K562 (cell line): ENCODE measurements around the gene MECP2. TPM values are rescaled to one million over a fixed set of nuclear protein-coding genes. Genes with fewer than 3 reads are reported as not detected.

Experiments used
- ATAC-seq: fragments of 200-7000 bp; cut with Tn5 transposase; 3 replicates; pipeline ENCODE4 v1.9.1; 2020; ENCODE audit warnings: moderate library complexity
- BruUV-seq: library from RNA; stranded (reverse); fragments of 400-500 nt; replicated peaks from 2 replicates; lab custom pipeline; 2021; lab: Mats Ljungman, UMichigan
- CTCF ChIA-PET: fragments of 300-600 bp; formaldehyde crosslinking; extraction: SDS; loops from one replicate; lab custom pipeline; 2021; ENCODE audit warnings: low intra/inter-chr PET ratio; lab: Yijun Ruan, JAX
- POLR2A ChIA-PET: fragments of 300-600, 350-650 bp; sonication (Branson Sonifier 250); formaldehyde crosslinking; extraction: SDS; loops from one replicate; lab custom pipeline; 2021; ENCODE audit warnings: antibody characterized with exemption, inconsistent platforms; lab: Yijun Ruan, JAX
- DNase-seq, 4 experiments: peaks; one replicate each; pipeline versions ENCODE4 v3.0.0 to v3.0.0-alpha.2; 2011 to 2018; ENCODE audit warnings: low spot score in 3 of 4, mixed read lengths in 3 of 4; ENCODE audit errors: extremely low read depth in 1 of 4
- FAIRE-seq: peaks from 2 replicates; lab custom pipeline; 2011; peaks lifted over from hg19 to GRCh38; lab: Jason Lieb, UNC
- H2AFZ ChIP-seq: 2 replicates; pipeline ENCODE4 v1.6.0; 2011; ENCODE audit warnings: low read depth, low read length, control low read depth, inconsistent platforms
- H3K27ac ChIP-seq: fragments of 200-600 bp; 3 replicates; pipeline ENCODE4 v1.8.0; 2011; ENCODE audit warnings: low read depth, mild to moderate bottlenecking, control low read depth, inconsistent platforms, low read length, moderate library complexity, mixed read lengths; ENCODE audit errors: extremely low read depth
- H3K27me3 ChIP-seq, 2 experiments: fragments of 300-600 bp in 1 of 2; 2 replicates in 1 of 2; 3 replicates in 1 of 2; pipeline versions ENCODE4 v1.6.0 to v1.8.0; 2011; ENCODE audit warnings: inconsistent platforms in 2 of 2, low read length in 2 of 2, mild to moderate bottlenecking in 1 of 2, mixed read lengths in 1 of 2, moderate library complexity in 1 of 2; ENCODE audit not compliant: control insufficient read depth in 2 of 2, insufficient read depth in 2 of 2
- H3K36me3 ChIP-seq: fragments of 300-600 bp; 3 replicates; pipeline ENCODE4 v1.8.0; 2011; ENCODE audit warnings: mild to moderate bottlenecking, low read length, inconsistent platforms; ENCODE audit not compliant: control insufficient read depth, insufficient read depth
- H3K4me1 ChIP-seq, 2 experiments: fragments of 200-600 bp in 1 of 2; replicated peaks in 1 of 2; 2 replicates in 1 of 2; 3 replicates in 1 of 2; pipeline versions ENCODE4 v1.5.1 to v1.8.0; 2011; ENCODE audit warnings: inconsistent platforms in 2 of 2, low read length in 2 of 2, mild to moderate bottlenecking in 1 of 2, mixed read lengths in 1 of 2, moderate library complexity in 1 of 2; ENCODE audit not compliant: control insufficient read depth in 2 of 2, insufficient read depth in 2 of 2
- H3K4me2 ChIP-seq: 2 replicates; pipeline ENCODE4 v1.6.1; 2011; ENCODE audit warnings: low read length, control low read depth, inconsistent platforms, mixed read lengths; ENCODE audit not compliant: insufficient read depth
- H3K4me3 ChIP-seq: fragments of 200-600 bp; sonication (generic), shearing (Covaris generic); 2 replicates; pipeline ENCODE4 v1.5.1; 2016; ENCODE audit warnings: control low read depth, inconsistent platforms
- H3K79me2 ChIP-seq: fragments of 200-600 bp; 3 replicates; pipeline ENCODE4 v1.8.0; 2011; ENCODE audit warnings: low read length, inconsistent platforms; ENCODE audit not compliant: control insufficient read depth, insufficient read depth
- H3K9ac ChIP-seq, 2 experiments: 2 replicates each; pipeline versions ENCODE4 v1.6.0 to v1.6.1; 2011; ENCODE audit warnings: low read depth in 2 of 2, low read length in 2 of 2, control low read depth in 1 of 2, inconsistent platforms in 1 of 2, mild to moderate bottlenecking in 1 of 2, mixed read lengths in 1 of 2; ENCODE audit not compliant: insufficient read depth in 1 of 2
- H3K9me1 ChIP-seq: one replicate; pipeline ENCODE4 v1.6.0; 2011; ENCODE audit warnings: inconsistent platforms, mild to moderate bottlenecking, low read length, moderate library complexity; ENCODE audit not compliant: control insufficient read depth, insufficient read depth
- H3K9me3 ChIP-seq: replicated peaks from 2 replicates; pipeline ENCODE4 v1.5.1; 2011; ENCODE audit warnings: low read depth, low read length, inconsistent platforms; ENCODE audit not compliant: control insufficient read depth, insufficient read depth
- H4K20me1 ChIP-seq: replicated peaks from 2 replicates; pipeline ENCODE4 v1.6.1; 2011; ENCODE audit warnings: low read length, inconsistent platforms, mixed read lengths; ENCODE audit not compliant: control insufficient read depth, insufficient read depth
- ARID3A ChIP-seq: IDR thresholded peaks from 2 replicates; pipeline ENCODE4 v1.6.1; 2012; ENCODE audit warnings: low read depth, low read length, improper control_type of control experiment, borderline replicate concordance
- ARID3B ChIP-seq: fragments of 250-450 bp; sonication (Bioruptor Pico); IDR thresholded peaks from 2 replicates; pipeline ENCODE4 v1.4.0; 2020; ENCODE audit warnings: borderline replicate concordance
- BRF1 ChIP-seq: IDR thresholded peaks from 3 replicates; pipeline ENCODE4 v1.6.1; 2011; ENCODE audit warnings: borderline replicate concordance, mild to moderate bottlenecking; ENCODE audit not compliant: insufficient read length; ENCODE audit errors: extremely low read depth
- ETV6 ChIP-seq, 3 experiments: fragments of 150-350 bp in 1 of 3; sonication (generic) in 1 of 3; formaldehyde crosslinking in 1 of 3; IDR thresholded peaks; 2 replicates each; pipeline versions ENCODE4 v1.6.1 to v1.8.0; 2014 to 2022; ENCODE audit warnings: borderline replicate concordance in 2 of 3, low read depth in 2 of 3, antibody characterized with exemption in 1 of 3, low read length in 1 of 3, mild to moderate bottlenecking in 1 of 3, missing genetic modification reagents in 1 of 3
- MBD2 ChIP-seq: sonication (generic); IDR thresholded peaks from 2 replicates; pipeline ENCODE4 v1.6.1; 2016; ENCODE audit warnings: low read depth, borderline replicate concordance
- MIER1 ChIP-seq: fragments of 450-650 bp; IDR thresholded peaks from 2 replicates; pipeline ENCODE4 v1.6.1; 2016; ENCODE audit warnings: antibody characterized with exemption, mild to moderate bottlenecking, low read depth
- POLR2G ChIP-seq: fragments of 200-400 bp; formaldehyde crosslinking; IDR thresholded peaks from 2 replicates; pipeline ENCODE4 v1.6.1; 2017; ENCODE audit warnings: low read depth, mild to moderate bottlenecking, antibody characterized with exemption, low read length, moderate library complexity
- PTBP1 ChIP-seq: fragments of 200-400 bp; formaldehyde crosslinking; IDR thresholded peaks from 2 replicates; pipeline ENCODE4 v1.6.1; 2017; ENCODE audit warnings: low read depth, low read length
- RBM17 ChIP-seq: fragments of 200-400 bp; formaldehyde crosslinking; IDR thresholded peaks from 2 replicates; pipeline ENCODE4 v1.6.1; 2017; ENCODE audit warnings: low read depth, mild to moderate bottlenecking, low read length, borderline replicate concordance
- SLC30A9 ChIP-seq: fragments of 250-450 bp; sonication (Bioruptor Pico); IDR thresholded peaks from 2 replicates; pipeline ENCODE4 v1.8.0; 2022; ENCODE audit warnings: mild to moderate bottlenecking, moderate library complexity
- SMAD3 ChIP-seq: fragments of 450-650 bp; formaldehyde crosslinking; conservative IDR thresholded peaks from 2 replicates; pipeline ENCODE4 v1.4.0; 2020; ENCODE audit warnings: mild to moderate bottlenecking
- SMAD4 ChIP-seq: fragments of 250-450 bp; sonication (Bioruptor Pico); conservative IDR thresholded peaks from 2 replicates; pipeline ENCODE4 v1.8.0; 2021; ENCODE audit warnings: inconsistent platforms, mild to moderate bottlenecking, moderate library complexity
- SMARCE1 ChIP-seq: fragments of 450-650 bp; IDR thresholded peaks from 2 replicates; pipeline ENCODE4 v1.7.1; 2016; ENCODE audit warnings: mild to moderate bottlenecking
- SP2 ChIP-seq: IDR thresholded peaks from 2 replicates; pipeline ENCODE4 v1.6.1; 2011; ENCODE audit warnings: mild to moderate bottlenecking, low read depth, low read length, moderate library complexity; ENCODE audit not compliant: poor library complexity, severe bottlenecking; ENCODE audit errors: extremely low read depth
- XRCC4 ChIP-seq: IDR thresholded peaks from one replicate; pipeline ENCODE4 v1.6.1; 2011; ENCODE audit not compliant: insufficient read depth, insufficient read length; ENCODE audit errors: extremely low read depth
- ZNF165 ChIP-seq: fragments of 250-450 bp; sonication (Bioruptor Pico); IDR thresholded peaks from 2 replicates; pipeline ENCODE4 v1.4.0; 2020; ENCODE audit warnings: borderline replicate concordance
- ZNF717 ChIP-seq: fragments of 250-450 bp; sonication (Bioruptor Pico); IDR thresholded peaks from 2 replicates; pipeline ENCODE4 v1.5.0; 2021
- ZNF75A ChIP-seq: fragments of 450-650 bp; formaldehyde crosslinking; IDR thresholded peaks from 2 replicates; pipeline ENCODE4 v1.4.0; 2020; ENCODE audit warnings: mild to moderate bottlenecking
- WGBS: fragments of 100-300 bp; shearing (Covaris generic); methylation state at CpG from one replicate; pipeline ENCODE4 v1.1.6; 2016; ENCODE audit warnings: low coverage, mixed read lengths; ENCODE audit not compliant: insufficient coverage; ENCODE audit errors: missing lambda C conversion rate; 5-methylcytosine and 5-hydroxymethylcytosine counted together
- in situ Hi-C: fragments of 300-500 bp; cut with MboI; formaldehyde crosslinking; loops from 4 replicates; pipeline ENCODE4 v1.15.0; 2018; ENCODE audit warnings: inconsistent platforms, mixed read lengths
- intact Hi-C: fragments of 100-400 bp; cut with micrococcal nuclease; formaldehyde crosslinking; loops from 2 replicates; pipeline ENCODE4 v1.14.2; 2022
- polyA plus RNA-seq, 8 experiments: library from polyadenylated mRNA; depleted of rRNA in 4 of 8; stranded (reverse) in 5 of 8; unstranded in 3 of 8; fragments of >200 nt; fragmentation: Nextera tagmentation in 2 of 8; fragmentation: Illumina TruSeq in 1 of 8; extraction: Ambion mirVana in 2 of 8; extraction: Trizol in 1 of 8; gene quantifications; 2 replicates each; pipeline versions ENCODE4 v1.2.1 to v1.2.3, GENCODE V29; 2011 to 2014; ENCODE audit warnings: inconsistent platforms in 1 of 8, missing spikeins in 1 of 8
- total RNA-seq, 7 experiments: library from RNA; depleted of rRNA in 6 of 7; stranded (reverse); fragments of >200 nt in 6 of 7; fragmentation: Illumina TruSeq in 2 of 7; extraction: Trizol in 2 of 7; gene quantifications; 2 replicates each; pipeline versions ENCODE4 v1.2.1 to v1.2.3, GENCODE V29; 2011 to 2021; ENCODE audit warnings: low replicate concordance in 1 of 7

MECP2 gene
- total and polyA plus RNA-seq, 9 of the 15 experiments (the other 6 are each of a cell fraction or from before 2014, with no cell fraction given) = 2.1 to 50.9 (median 30.5) TPM

GRCh38 chrX:154024271-154024670, 73.2 kb downstream of the MECP2 start (continued):
- TF ChIP-seq MIER1 (no peak), PTBP1 (no peak), ZNF75A (CRISPR knock-in tag) (no peak), SP2 (no peak), ARID3B (CRISPR knock-in tag) (no peak), RBM17 (no peak), ZNF717 (CRISPR knock-in tag) (no peak)

GRCh38 chrX:154023276-154024000, 74.1 kb downstream of the MECP2 start:
- H3K4me1 ChIP-seq = peaks cover 15 to 52% of the 10 kb centered on the region in 2 experiments; a peak in 4 of 5 replicates
- H3K4me2 ChIP-seq = no peak overlapping the region
- FAIRE-seq (no peak), DNase-seq (no peak), ATAC-seq (no peak)
- peaks cover 39% of the 10 kb centered on the region; the same call in 2 of the 3 replicates for H3K36me3 ChIP-seq
- no peaks in the 10 kb centered on the region for H4K20me1 ChIP-seq
- ChIA-PET CTCF (no interaction called here), POLR2A (interaction anchor here (1.3 kb wide), 1 partner anchor 19 kb away, joined by 4 read pairs; no protein-coding TSS in a partner anchor)
- in situ Hi-C loops (no loop called here), intact Hi-C loops (loop anchor here (5.0 kb wide), 1 partner anchor 69 kb away; no protein-coding TSS in a partner anchor)
- H3K9ac ChIP-seq = peak overlapping the region in 1 of 2 experiments; percentile 72; a peak in 1 of 4 replicates
- WGBS = 66% methylated on average over 20 of the region's 27 CpGs
- BruUV-seq = no TSS peak
- H3K27ac ChIP-seq = peak overlapping the region; percentile 51; the same call in 1 of the 3 replicates
- H3K4me3 ChIP-seq = no peak overlapping the region
- no peak overlapping the region for H2AFZ ChIP-seq
- H3K79me2 ChIP-seq = peaks cover 32% of the 10 kb centered on the region
- H3K9me3 ChIP-seq = no peaks in the 10 kb centered on the region
- H3K27me3 ChIP-seq = no peaks in the 10 kb centered on the region
- no peaks in the 10 kb centered on the region for H3K9me1 ChIP-seq
- TF ChIP-seq XRCC4 (no peak), MBD2 (no peak), SMARCE1 (no peak), SMAD3 (CRISPR knock-in tag) (no peak), ARID3A (no peak), ETV6 (IDR thresholded peaks at IDR 0.05; ENCODE audit: borderline replicate concordance in 1 of 2, low read depth in 2 of 2, low read length in 1 of 2) (no peak), ETV6 (CRISPR knock-in tag; IDR thresholded peaks at IDR 0.05; ENCODE audit: borderline replicate concordance) (no peak), POLR2G (peak; percentile 39; the same call in 1 of the 2 replicates), SMAD4 (CRISPR knock-in tag) (no peak), SLC30A9 (CRISPR knock-in tag) (no peak), ZNF165 (CRISPR knock-in tag) (no peak), BRF1 (no peak)
